Measurements from ENCODE around the gene CCDC188. TPM values are rescaled to one million over a fixed set of nuclear protein-coding genes. Genes with fewer than 3 reads are reported as not detected.

CCDC188 gene
- total and polyA plus RNA-seq, 5 donors from 2014 or later = 0.44 TPM; not detected in 4

GRCh38 chr22:20149257-20150250 lies 1.3 kb downstream of the CCDC188 start:
- Histone ChIP-seq H3K4me3 (ENCODE audit: low read depth, low read length) (no peak overlapping the region), H3K27ac (ENCODE audit: insufficient read depth, low read length, poor library complexity, severe bottlenecking) (no peak overlapping the region), H3K9me3 (ENCODE audit: control insufficient read depth in 2 of 2, low read length in 2 of 2) (no peaks in the 10 kb centered on the region), H3K4me1 (ENCODE audit: control insufficient read depth, insufficient read depth, low read length, poor library complexity, severe bottlenecking) (no peaks in the 10 kb centered on the region), H3K27me3 (ENCODE audit: control insufficient read depth, insufficient read depth, low read length) (no peaks in the 10 kb centered on the region), H3K36me3 (ENCODE audit: control insufficient read depth, insufficient read depth, low read length) (no peaks in the 10 kb centered on the region)
- DNase-seq = no peak
- no peak overlapping the region for H3K4me3 Mint-ChIP-seq
- no peaks in the 10 kb centered on the region for H3K27me3 Mint-ChIP-seq
- no peaks in the 10 kb centered on the region for H3K9me3 Mint-ChIP-seq
- no peak overlapping the region for H3K27ac Mint-ChIP-seq
- ATAC-seq (ENCODE audit: low read depth in 2 of 2) = no peak
- H3K4me1 Mint-ChIP-seq = peaks cover 0 to 3% (median 0%) of the 10 kb centered on the region in 4 donors
- H3K36me3 Mint-ChIP-seq = no peaks in the 10 kb centered on the region

- ATAC-seq (ENCODE audit: low read depth in 2 of 2) (no peak), DNase-seq (no peak)
These were observed 2.4 kb downstream of the CCDC188 start for GRCh38 chr22:20148414-20148813.

GRCh38 chr22:20147237-20147988 lies 3.4 kb downstream of the CCDC188 start:
- H3K27ac ChIP-seq (ENCODE audit: insufficient read depth, low read length, poor library complexity, severe bottlenecking) = no peak overlapping the region
- H3K9me3 ChIP-seq (ENCODE audit: control insufficient read depth in 2 of 2, low read length in 2 of 2) = no peaks in the 10 kb centered on the region
- Mint-ChIP-seq H3K4me1 (peaks cover 0 to 3% (median 0%) of the 10 kb centered on the region in 4 donors), H3K36me3 (no peaks in the 10 kb centered on the region), H3K4me3 (no peak overlapping the region), H3K9me3 (no peaks in the 10 kb centered on the region), H3K27me3 (no peaks in the 10 kb centered on the region), H3K27ac (no peak overlapping the region)
- H3K36me3 ChIP-seq (ENCODE audit: control insufficient read depth, insufficient read depth, low read length) = no peaks in the 10 kb centered on the region
- H3K27me3 ChIP-seq (ENCODE audit: control insufficient read depth, insufficient read depth, low read length) = no peaks in the 10 kb centered on the region
- no peaks in the 10 kb centered on the region for H3K4me1 ChIP-seq (ENCODE audit: control insufficient read depth, insufficient read depth, low read length, poor library complexity, severe bottlenecking)
- ATAC-seq (ENCODE audit: low read depth in 2 of 2) = no peak
- H3K4me3 ChIP-seq (ENCODE audit: low read depth, low read length) = no peak overlapping the region
- no peak for DNase-seq

More at GRCh38 chr22:20148414-20148813, 2.4 kb downstream of the CCDC188 start:
- Histone ChIP-seq H3K36me3 (ENCODE audit: control insufficient read depth, insufficient read depth, low read length) (no peaks in the 10 kb centered on the region), H3K27ac (ENCODE audit: insufficient read depth, low read length, poor library complexity, severe bottlenecking) (no peak overlapping the region), H3K4me1 (ENCODE audit: control insufficient read depth, insufficient read depth, low read length, poor library complexity, severe bottlenecking) (no peaks in the 10 kb centered on the region), H3K4me3 (ENCODE audit: low read depth, low read length) (no peak overlapping the region), H3K9me3 (ENCODE audit: control insufficient read depth in 2 of 2, low read length in 2 of 2) (no peaks in the 10 kb centered on the region), H3K27me3 (ENCODE audit: control insufficient read depth, insufficient read depth, low read length) (no peaks in the 10 kb centered on the region)
- peaks cover 0 to 3% (median 0%) of the 10 kb centered on the region in 4 donors for H3K4me1 Mint-ChIP-seq
- H3K4me3 Mint-ChIP-seq = no peak overlapping the region
- H3K27ac Mint-ChIP-seq = no peak overlapping the region
- no peaks in the 10 kb centered on the region for H3K36me3 Mint-ChIP-seq
- no peaks in the 10 kb centered on the region for H3K9me3 Mint-ChIP-seq
- H3K27me3 Mint-ChIP-seq = no peaks in the 10 kb centered on the region

GRCh38 chr22:20146777-20147176 lies 4.1 kb downstream of the CCDC188 start:
- Mint-ChIP-seq H3K4me3 (no peak overlapping the region), H3K27ac (peak overlapping the region in 1 of 3 donors; percentile 65), H3K27me3 (no peaks in the 10 kb centered on the region), H3K4me1 (peaks cover 0 to 3% (median 0%) of the 10 kb centered on the region in 4 donors), H3K9me3 (no peaks in the 10 kb centered on the region), H3K36me3 (no peaks in the 10 kb centered on the region)
- H3K4me3 ChIP-seq (ENCODE audit: low read depth, low read length) = no peak overlapping the region
- no peaks in the 10 kb centered on the region for H3K4me1 ChIP-seq (ENCODE audit: control insufficient read depth, insufficient read depth, low read length, poor library complexity, severe bottlenecking)
- H3K27ac ChIP-seq (ENCODE audit: insufficient read depth, low read length, poor library complexity, severe bottlenecking) = no peak overlapping the region
- no peak for DNase-seq
- H3K36me3 ChIP-seq (ENCODE audit: control insufficient read depth, insufficient read depth, low read length) = no peaks in the 10 kb centered on the region
- no peaks in the 10 kb centered on the region for H3K27me3 ChIP-seq (ENCODE audit: control insufficient read depth, insufficient read depth, low read length)
- no peaks in the 10 kb centered on the region for H3K9me3 ChIP-seq (ENCODE audit: control insufficient read depth in 2 of 2, low read length in 2 of 2)
- no peak for ATAC-seq (ENCODE audit: low read depth in 2 of 2)

GRCh38 chr22:20145832-20146223 lies 5.0 kb downstream of the CCDC188 start:
- no peak for DNase-seq
- H3K36me3 ChIP-seq (ENCODE audit: control insufficient read depth, insufficient read depth, low read length) = no peaks in the 10 kb centered on the region
- Mint-ChIP-seq H3K27ac (no peak overlapping the region), H3K36me3 (no peaks in the 10 kb centered on the region), H3K4me1 (peaks cover 0 to 3% (median 0%) of the 10 kb centered on the region in 4 donors), H3K9me3 (no peaks in the 10 kb centered on the region), H3K27me3 (no peaks in the 10 kb centered on the region), H3K4me3 (no peak overlapping the region)
- no peak overlapping the region for H3K27ac ChIP-seq (ENCODE audit: insufficient read depth, low read length, poor library complexity, severe bottlenecking)
- no peak for ATAC-seq (ENCODE audit: low read depth in 2 of 2)
- H3K4me1 ChIP-seq (ENCODE audit: control insufficient read depth, insufficient read depth, low read length, poor library complexity, severe bottlenecking) = no peaks in the 10 kb centered on the region
- no peak overlapping the region for H3K4me3 ChIP-seq (ENCODE audit: low read depth, low read length)
- no peaks in the 10 kb centered on the region for H3K27me3 ChIP-seq (ENCODE audit: control insufficient read depth, insufficient read depth, low read length)
- H3K9me3 ChIP-seq (ENCODE audit: control insufficient read depth in 2 of 2, low read length in 2 of 2) = no peaks in the 10 kb centered on the region

- H3K27me3 ChIP-seq (ENCODE audit: control insufficient read depth, insufficient read depth, low read length) = no peaks in the 10 kb centered on the region
- Mint-ChIP-seq H3K27ac (no peak overlapping the region), H3K4me1 (peaks cover 0 to 3% (median 0%) of the 10 kb centered on the region in 4 donors), H3K4me3 (peak overlapping the region in 1 of 4 donors; percentile 58), H3K9me3 (no peaks in the 10 kb centered on the region), H3K27me3 (no peaks in the 10 kb centered on the region), H3K36me3 (no peaks in the 10 kb centered on the region)
- ATAC-seq (ENCODE audit: low read depth in 2 of 2) = no peak
- H3K9me3 ChIP-seq (ENCODE audit: control insufficient read depth in 2 of 2, low read length in 2 of 2) = no peaks in the 10 kb centered on the region
- H3K4me1 ChIP-seq (ENCODE audit: control insufficient read depth, insufficient read depth, low read length, poor library complexity, severe bottlenecking) = no peaks in the 10 kb centered on the region
- H3K4me3 ChIP-seq (ENCODE audit: low read depth, low read length) = no peak overlapping the region
- H3K27ac ChIP-seq (ENCODE audit: insufficient read depth, low read length, poor library complexity, severe bottlenecking) = no peak overlapping the region
- H3K36me3 ChIP-seq (ENCODE audit: control insufficient read depth, insufficient read depth, low read length) = no peaks in the 10 kb centered on the region
- DNase-seq = no peak
These were observed 5.5 kb downstream of the CCDC188 start for GRCh38 chr22:20145206-20145831.

GRCh38 chr22:20143883-20144665 lies 6.8 kb downstream of the CCDC188 start:
- Histone ChIP-seq H3K27me3 (ENCODE audit: control insufficient read depth, insufficient read depth, low read length) (no peaks in the 10 kb centered on the region), H3K4me1 (ENCODE audit: control insufficient read depth, insufficient read depth, low read length, poor library complexity, severe bottlenecking) (no peaks in the 10 kb centered on the region), H3K36me3 (ENCODE audit: control insufficient read depth, insufficient read depth, low read length) (no peaks in the 10 kb centered on the region), H3K4me3 (ENCODE audit: low read depth, low read length) (no peak overlapping the region), H3K27ac (ENCODE audit: insufficient read depth, low read length, poor library complexity, severe bottlenecking) (no peak overlapping the region), H3K9me3 (ENCODE audit: control insufficient read depth in 2 of 2, low read length in 2 of 2) (no peaks in the 10 kb centered on the region)
- H3K27ac Mint-ChIP-seq = peak overlapping the region in 1 of 3 donors; percentile 56
- DNase-seq (no peak), ATAC-seq (ENCODE audit: low read depth in 2 of 2) (no peak)
- no peak overlapping the region for H3K4me3 Mint-ChIP-seq
- no peaks in the 10 kb centered on the region for H3K9me3 Mint-ChIP-seq
- H3K4me1 Mint-ChIP-seq = peaks cover 0 to 5% (median 0%) of the 10 kb centered on the region in 4 donors
- no peaks in the 10 kb centered on the region for H3K36me3 Mint-ChIP-seq
- H3K27me3 Mint-ChIP-seq = no peaks in the 10 kb centered on the region

Data from CD4-positive, CD25-positive, alpha-beta regulatory T cell (primary cell).